Pancreas (tissue), 10 donors: ENCODE results near the gene MRC2. TPM values are rescaled to one million over a fixed set of nuclear protein-coding genes. Genes with fewer than 3 reads are reported as not detected.

Experiments
- ATAC-seq, 4 donors: fragments of 200-7000 bp; cut with Tn5 transposase; one replicate each; pipeline versions ENCODE4 v1.8.0 to v1.9.1; 2020; ENCODE audit warnings: mild to moderate bottlenecking in 4 of 4, moderate library complexity in 4 of 4
- DNase-seq, 6 donors: peaks; one replicate each; pipeline ENCODE4 v3.0.0-alpha.2; 2020
- FAIRE-seq: peaks from 2 replicates; lab custom pipeline; 2012; peaks lifted over from hg19 to GRCh38; lab: Jason Lieb, UNC
- H3K27ac ChIP-seq, 4 donors: fragments of 200-600 bp; sonication (generic); 1 replicate in 3 of 4; 2 replicates in 1 of 4; pipeline versions ENCODE4 v1.5.0 to v1.8.0; 2020
- H3K27me3 ChIP-seq, 4 donors: fragments of 200-600 bp; one replicate each; pipeline ENCODE4 v1.8.0; 2021
- H3K36me3 ChIP-seq, 3 donors: fragments of 200-600 bp; sonication (generic) in 1 of 3; one replicate each; pipeline versions ENCODE4 v1.5.0 to v1.8.0; 2020 to 2021
- H3K4me1 ChIP-seq, 3 donors: fragments of 200-600 bp; one replicate each; pipeline ENCODE4 v1.8.0; 2021
- H3K4me3 ChIP-seq, 4 donors: fragments of 200-600 bp; sonication (generic) in 2 of 4; one replicate each; pipeline versions ENCODE4 v1.5.0 to v1.8.0; 2020 to 2021
- H3K9me3 ChIP-seq, 4 donors: fragments of 200-600 bp; one replicate each; pipeline ENCODE4 v1.8.0; 2021
- WGBS, 2 donors: extraction: QIAGEN DNeasy Blood & Tissue Kit; methylation state at CpG; one replicate each; pipeline ENCODE4 v1.1.7; 2013; 5-methylcytosine and 5-hydroxymethylcytosine counted together
- intact Hi-C, 3 donors: fragments of 100-400 bp; cut with DNase I; formaldehyde crosslinking; loops; one replicate each; pipeline versions ENCODE4 v1.11.1 to v1.14.2; 2022
- polyA plus RNA-seq, 2 donors: library from polyadenylated mRNA; stranded (reverse); fragments of 200-250 nt; gene quantifications; one replicate each; pipeline ENCODE4 v1.2.3, GENCODE V29; 2013
- total RNA-seq, 6 donors: library from RNA; stranded (reverse); fragmentation: NEBNext Ultra II Directional in 4 of 6; extraction: Animal tissue kit (Norgen Biotek cat#: 25700) in 4 of 6; gene quantifications; one replicate each; pipeline versions ENCODE4 v1.2.1 to v1.2.4, GENCODE V29; 2021 to 2023
- TF ChIP-seq, protein P1 (sequence below), 4 donors: fragments of 200-600 bp; sonication (generic) in 3 of 4; IDR thresholded peaks; one replicate each; pipeline versions ENCODE4 v1.5.0 to v1.8.0; 2021; ENCODE audit warnings: antibody characterized with exemption in 4 of 4
- donor health status: healthy with polysubstance abuse.
- donor health status: DM: no; HTN: no; CAD: no; lungs with moderate emphysema.
- donor health status: DM: no; HTN: no; CAD: no.
- donor health status: control.
- donor health status: control.
- donor health status: Bipolar disorder and iron deficiency.
- donor health status: DM: yes; HTN: yes; CAD: no.
- donor health status: DM: no; HTN: no; CAD: no.
- donor health status: DM: no; HTN: no; CAD: no.
- donor health status: DM: yes; HTN: yes; CAD: no.

Gene MRC2
- total and polyA plus RNA-seq, 8 donors = 1.6 to 25.4 (median 5.1) TPM

GRCh38 chr17:62719586-62719985, 92.1 kb downstream of the MRC2 start:
- Histone ChIP-seq H3K4me3 (no peak overlapping the region), H3K27me3 (no peaks in the 10 kb centered on the region), H3K36me3 (no peaks in the 10 kb centered on the region), H3K27ac (no peak overlapping the region), H3K4me1 (no peaks in the 10 kb centered on the region), H3K9me3 (no peaks in the 10 kb centered on the region)
- FAIRE-seq (no peak), ATAC-seq (no peak), DNase-seq (no peak)
- WGBS, 2 donors = 84% methylated on average over 1 of the region's 1 CpG
- intact Hi-C loops = no loop called here
- TF ChIP-seq, protein P1, sequence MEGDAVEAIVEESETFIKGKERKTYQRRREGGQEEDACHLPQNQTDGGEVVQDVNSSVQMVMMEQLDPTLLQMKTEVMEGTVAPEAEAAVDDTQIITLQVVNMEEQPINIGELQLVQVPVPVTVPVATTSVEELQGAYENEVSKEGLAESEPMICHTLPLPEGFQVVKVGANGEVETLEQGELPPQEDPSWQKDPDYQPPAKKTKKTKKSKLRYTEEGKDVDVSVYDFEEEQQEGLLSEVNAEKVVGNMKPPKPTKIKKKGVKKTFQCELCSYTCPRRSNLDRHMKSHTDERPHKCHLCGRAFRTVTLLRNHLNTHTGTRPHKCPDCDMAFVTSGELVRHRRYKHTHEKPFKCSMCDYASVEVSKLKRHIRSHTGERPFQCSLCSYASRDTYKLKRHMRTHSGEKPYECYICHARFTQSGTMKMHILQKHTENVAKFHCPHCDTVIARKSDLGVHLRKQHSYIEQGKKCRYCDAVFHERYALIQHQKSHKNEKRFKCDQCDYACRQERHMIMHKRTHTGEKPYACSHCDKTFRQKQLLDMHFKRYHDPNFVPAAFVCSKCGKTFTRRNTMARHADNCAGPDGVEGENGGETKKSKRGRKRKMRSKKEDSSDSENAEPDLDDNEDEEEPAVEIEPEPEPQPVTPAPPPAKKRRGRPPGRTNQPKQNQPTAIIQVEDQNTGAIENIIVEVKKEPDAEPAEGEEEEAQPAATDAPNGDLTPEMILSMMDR (IDR thresholded peaks at IDR 0.05) = no peak

GRCh38 chr17:62720126-62720850, 92.8 kb downstream of the MRC2 start:
- H3K36me3 ChIP-seq = no peaks in the 10 kb centered on the region
- FAIRE-seq (no peak), ATAC-seq (no peak), DNase-seq (no peak)
- intact Hi-C loops = no loop called here
- no peak overlapping the region for H3K27ac ChIP-seq
- 87 to 89% methylated on average over 3 of the region's 3 CpGs for WGBS, 2 donors
- no peak overlapping the region for H3K4me3 ChIP-seq
- H3K27me3 ChIP-seq = no peaks in the 10 kb centered on the region
- no peaks in the 10 kb centered on the region for H3K9me3 ChIP-seq
- H3K4me1 ChIP-seq = no peaks in the 10 kb centered on the region
- TF ChIP-seq, protein P1 (IDR thresholded peaks at IDR 0.05) = no peak

DNA sequence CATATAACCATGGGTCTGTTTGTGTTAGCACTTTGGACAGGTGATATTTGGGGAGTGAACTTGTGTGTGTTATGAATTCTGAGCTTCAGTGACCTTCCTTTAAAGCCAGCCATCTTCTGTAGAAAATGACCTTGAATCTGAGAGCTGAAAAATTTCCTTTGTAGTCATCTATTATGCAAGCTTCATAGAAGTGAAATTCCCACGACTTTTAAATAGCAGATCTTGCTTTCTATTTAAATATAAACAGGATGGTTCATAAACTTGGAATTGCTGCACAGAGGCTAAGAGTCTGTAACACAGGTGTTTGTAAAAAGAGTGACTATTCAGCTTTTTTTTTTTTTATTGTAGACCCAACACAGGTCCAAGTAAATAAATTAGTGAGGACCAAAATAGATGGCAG, 95.2 kb downstream of the MRC2 start:
- Histone ChIP-seq H3K9me3 (no peaks in the 10 kb centered on the region), H3K27ac (no peak overlapping the region), H3K36me3 (no peaks in the 10 kb centered on the region), H3K4me1 (no peaks in the 10 kb centered on the region), H3K4me3 (no peak overlapping the region), H3K27me3 (no peaks in the 10 kb centered on the region)
- intact Hi-C loops = no loop called here
- FAIRE-seq (no peak), ATAC-seq (peak in 1 of 4 donors; percentile 24), DNase-seq (no peak)
- TF ChIP-seq, protein P1 (IDR thresholded peaks at IDR 0.05) = no peak
- WGBS, 2 donors = 0 to 4% methylated on average over 1 of the region's 1 CpG

DNA sequence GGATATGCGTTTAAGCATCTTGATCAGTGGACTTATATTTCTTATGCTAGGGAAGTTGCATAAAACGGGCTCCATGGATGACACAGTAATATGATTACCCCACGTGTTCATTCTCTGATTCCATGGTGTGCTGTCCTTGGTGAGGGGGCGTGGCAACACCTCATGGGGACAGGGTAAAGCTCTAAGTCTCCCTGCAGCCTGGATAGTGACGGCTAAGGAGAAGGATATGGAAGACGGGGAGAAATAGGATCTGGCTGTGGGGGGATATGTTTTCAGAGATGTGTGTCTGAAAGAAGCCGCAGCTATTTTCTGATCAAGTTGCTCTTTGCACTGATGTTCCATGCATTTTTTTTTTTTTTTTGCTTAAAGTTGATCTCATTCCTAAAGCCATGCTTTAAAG, 96.4 kb downstream of the MRC2 start:
- no peak for DNase-seq
- intact Hi-C loops = no loop called here
- no peak overlapping the region for H3K4me3 ChIP-seq
- no peak for FAIRE-seq
- 58 to 60% methylated on average over 7 of the region's 7 CpGs for whole genome bisulfite sequencing, 2 donors
- ATAC-seq = no peak
- no peaks in the 10 kb centered on the region for H3K27me3 ChIP-seq
- H3K9me3 ChIP-seq = no peaks in the 10 kb centered on the region
- H3K36me3 ChIP-seq = no peaks in the 10 kb centered on the region
- no peaks in the 10 kb centered on the region for H3K4me1 ChIP-seq
- TF ChIP-seq, protein P1 (IDR thresholded peaks at IDR 0.05) = no peak
- no peak overlapping the region for H3K27ac ChIP-seq

GRCh38 chr17:62724398-62725146, 97.1 kb downstream of the MRC2 start:
- Histone ChIP-seq H3K36me3 (no peaks in the 10 kb centered on the region), H3K4me3 (no peak overlapping the region), H3K27me3 (no peaks in the 10 kb centered on the region), H3K27ac (no peak overlapping the region), H3K9me3 (no peaks in the 10 kb centered on the region), H3K4me1 (no peaks in the 10 kb centered on the region)
- 57 to 62% methylated on average over 16 of the region's 16 CpGs for WGBS, 2 donors
- intact Hi-C loops = no loop called here
- no peak for FAIRE-seq
- no peak for DNase-seq
- TF ChIP-seq, protein P1 (IDR thresholded peaks at IDR 0.05) = no peak
- ATAC-seq = peak in 2 of 4 donors; percentile 30 to 34
